Gastrocnemius medialis (tissue), 4 donors: Measurements from ENCODE around the gene HK1.

Source experiments
- CTCF ChIP-seq, 5 experiments: fragments of 450-650 bp in 3 of 5; fragments of 200-600 bp in 2 of 5; sonication (generic) in 2 of 5; IDR thresholded peaks in 4 of 5; conservative IDR thresholded peaks in 1 of 5; 1 replicate in 4 of 5; 2 replicates in 1 of 5; pipeline ENCODE4 v1.5.1; 2016 to 2019; ENCODE audit warnings: antibody characterized with exemption in 5 of 5, mild to moderate bottlenecking in 3 of 5, moderate library complexity in 3 of 5
- POLR2A ChIP-seq, 2 donors: fragments of 450-650 bp; IDR thresholded peaks; one replicate each; pipeline ENCODE4 v1.6.1; 2017; ENCODE audit warnings: antibody characterized with exemption in 2 of 2, mild to moderate bottlenecking in 2 of 2, moderate library complexity in 2 of 2

- no peak for TF ChIP-seq CTCF (IDR thresholded peaks at IDR 0.05 in 4 of 5, conservative IDR thresholded peaks at IDR 0.05 in 1 of 5)
- TF ChIP-seq POLR2A (IDR thresholded peaks at IDR 0.05): no peak
Observed at GRCh38 chr10:69335063-69335587, 56.8 kb downstream of the HK1 start.
